DND-41 (cell line): ENCODE results near the gene EPB41L4A.

Experiments used
- ATAC-seq: fragments of 200-7000 bp; cut with Tn5 transposase; 3 replicates; pipeline ENCODE4 v1.9.1; 2021; ENCODE audit warnings: low read depth; ENCODE audit not compliant: insufficient read depth
- DNase-seq: peaks from one replicate; pipeline ENCODE4 v3.0.0-alpha.2; 2020
- H2AFZ ChIP-seq: 2 replicates; pipeline ENCODE4 v1.6.0; 2012; ENCODE audit warnings: low read depth, low read length
- H3K27ac ChIP-seq: 2 replicates; pipeline ENCODE4 v1.5.1; 2012; ENCODE audit warnings: low read length, inconsistent platforms
- H3K27me3 ChIP-seq: fragments of 200-600 bp; sonication (generic); 2 replicates; pipeline ENCODE4 v1.6.0; 2012; ENCODE audit warnings: low read length, mild to moderate bottlenecking, inconsistent platforms; ENCODE audit not compliant: insufficient read depth, poor library complexity
- H3K36me3 ChIP-seq: 2 replicates; pipeline ENCODE4 v1.5.1; 2012; ENCODE audit warnings: low read length, inconsistent platforms; ENCODE audit not compliant: insufficient read depth
- H3K4me1 ChIP-seq: 2 replicates; pipeline ENCODE4 v1.5.1; 2012; ENCODE audit warnings: mild to moderate bottlenecking, low read length; ENCODE audit not compliant: insufficient read depth
- H3K4me2 ChIP-seq: 2 replicates; pipeline ENCODE4 v1.6.0; 2012; ENCODE audit warnings: mild to moderate bottlenecking, moderate library complexity, low read length, inconsistent platforms; ENCODE audit not compliant: insufficient read depth
- H3K4me3 ChIP-seq, 2 experiments: fragments of 200-600 bp in 1 of 2; shearing (Covaris generic) in 1 of 2; 2 replicates each; pipeline ENCODE4 v1.5.1; 2012 to 2016; ENCODE audit warnings: inconsistent platforms in 2 of 2, low read length in 2 of 2, mild to moderate bottlenecking in 2 of 2, low read depth in 1 of 2, moderate library complexity in 1 of 2
- H3K79me2 ChIP-seq: 2 replicates; pipeline ENCODE4 v1.6.0; 2012; ENCODE audit warnings: low read length, inconsistent platforms; ENCODE audit not compliant: insufficient read depth
- H3K9ac ChIP-seq: 2 replicates; pipeline ENCODE4 v1.6.0; 2012; ENCODE audit warnings: low read depth, mild to moderate bottlenecking, inconsistent platforms, low read length, moderate library complexity
- H3K9me3 ChIP-seq: 2 replicates; pipeline ENCODE4 v1.5.1; 2012; ENCODE audit warnings: low read length, moderate library complexity, mild to moderate bottlenecking, inconsistent platforms; ENCODE audit not compliant: insufficient read depth, severe bottlenecking
- H4K20me1 ChIP-seq: 2 replicates; pipeline ENCODE4 v1.6.0; 2012; ENCODE audit warnings: low read length; ENCODE audit not compliant: insufficient read depth
- CTCF ChIP-seq: IDR thresholded peaks from 2 replicates; pipeline ENCODE4 v1.5.1; 2012; ENCODE audit warnings: borderline replicate concordance, low read length, moderate library complexity, mild to moderate bottlenecking; ENCODE audit not compliant: poor library complexity, severe bottlenecking; ENCODE audit errors: extremely low read depth
- EZH2 ChIP-seq: IDR thresholded peaks from 3 replicates; pipeline ENCODE4 v1.6.1; 2012; ENCODE audit warnings: borderline replicate concordance, low read depth, mild to moderate bottlenecking, moderate library complexity, low read length, inconsistent platforms; ENCODE audit not compliant: severe bottlenecking

EPB41L4A gene

GRCh38 chr5:112338681-112339337, 80.3 kb downstream of the EPB41L4A start:
- Histone ChIP-seq H3K79me2 (no peaks in the 10 kb centered on the region), H2AFZ (no peak overlapping the region), H3K36me3 (no peaks in the 10 kb centered on the region), H3K4me1 (no peaks in the 10 kb centered on the region), H3K9ac (no peak overlapping the region), H3K27ac (no peak overlapping the region), H3K9me3 (no peaks in the 10 kb centered on the region), H4K20me1 (no peaks in the 10 kb centered on the region), H3K27me3 (peaks cover 21% of the 10 kb centered on the region), H3K4me2 (no peak overlapping the region), H3K4me3 (no peak overlapping the region)
- no peak for ATAC-seq
- no peak for TF ChIP-seq EZH2
- TF ChIP-seq CTCF = no peak
- no peak for DNase-seq

DNA sequence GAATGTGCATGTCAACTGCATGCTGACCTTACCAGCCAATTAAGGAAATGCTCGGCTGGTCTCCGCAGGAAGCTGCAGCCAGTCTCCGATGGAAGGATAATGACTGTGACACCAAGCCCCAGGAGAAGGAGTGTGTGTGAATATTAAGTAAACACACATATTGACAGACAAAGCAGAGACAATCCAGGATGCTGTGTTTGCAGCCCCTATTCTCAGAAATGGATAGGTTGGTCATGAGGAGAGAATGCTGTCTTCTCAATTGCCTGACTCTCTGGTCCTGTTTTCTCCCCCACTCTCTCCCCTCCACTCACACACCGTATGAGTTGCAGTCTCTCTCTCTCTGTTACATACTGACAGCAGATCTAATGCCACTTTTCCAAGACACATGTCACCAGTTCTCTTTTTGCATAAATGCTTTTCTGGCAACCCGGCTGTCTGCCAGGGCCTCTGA, 85.7 kb downstream of the EPB41L4A start:
- TF ChIP-seq EZH2 (no peak), CTCF (no peak)
- Histone ChIP-seq H3K4me1 (peaks cover 5% of the 10 kb centered on the region), H3K36me3 (no peaks in the 10 kb centered on the region), H3K4me3 (no peak overlapping the region), H3K27ac (no peak overlapping the region), H4K20me1 (no peaks in the 10 kb centered on the region), H3K9ac (no peak overlapping the region), H3K79me2 (no peaks in the 10 kb centered on the region), H3K27me3 (peaks cover 51% of the 10 kb centered on the region), H2AFZ (no peak overlapping the region), H3K9me3 (no peaks in the 10 kb centered on the region), H3K4me2 (no peak overlapping the region)
- no peak for DNase-seq
- no peak for ATAC-seq

- Histone ChIP-seq H3K9ac (no peak overlapping the region), H3K4me2 (no peak overlapping the region), H3K27me3 (peaks cover 46% of the 10 kb centered on the region), H3K79me2 (no peaks in the 10 kb centered on the region), H2AFZ (no peak overlapping the region), H4K20me1 (no peaks in the 10 kb centered on the region), H3K36me3 (no peaks in the 10 kb centered on the region), H3K4me1 (peaks cover 5% of the 10 kb centered on the region), H3K4me3 (no peak overlapping the region), H3K27ac (no peak overlapping the region), H3K9me3 (no peaks in the 10 kb centered on the region)
- ATAC-seq = no peak
- no peak for DNase-seq
- TF ChIP-seq CTCF (no peak), EZH2 (no peak)
Observed at GRCh38 chr5:112331892-112332291, 87.2 kb downstream of the EPB41L4A start.
